Measurements from ENCODE around the gene WIPI1. TPM values are rescaled to one million over a fixed set of nuclear protein-coding genes. Genes with fewer than 3 reads are reported as not detected.

Gene WIPI1
- total and polyA plus RNA-seq, 2 of the 13 experiments (the other 11 are each of a cell fraction or from before 2014, with no cell fraction given) = 29.4 to 141 TPM

- no peak for TF ChIP-seq EHMT2 (IDR thresholded peaks at IDR 0.05; ENCODE audit: borderline replicate concordance, low read depth, low read length)
- TF ChIP-seq ZNF781 (CRISPR knock-in tag; IDR thresholded peaks at IDR 0.05; ENCODE audit: borderline replicate concordance, not compliant biosample characterization) = peak; percentile 87
- peak; percentile 30; the same call in 1 of the 2 replicates for TF ChIP-seq NFE2L2 (IDR thresholded peaks at IDR 0.05; ENCODE audit: low read length)
- peak; percentile 5 for TF ChIP-seq PHF5A (CRISPR knock-in tag; IDR thresholded peaks at IDR 0.05; ENCODE audit: low read depth, unreplicated experiment)
- no peak for TF ChIP-seq ZNF33B (CRISPR knock-in tag; IDR thresholded peaks at IDR 0.05)
- peak; percentile 87; the same call in 1 of the 2 replicates for TF ChIP-seq HOXA3 (CRISPR knock-in tag; IDR thresholded peaks at IDR 0.05)
- TF ChIP-seq FOXK2 (IDR thresholded peaks at IDR 0.05) = no peak
- peak; percentile 21 for TF ChIP-seq ISL2 (CRISPR knock-in tag; IDR thresholded peaks at IDR 0.05)
- TF ChIP-seq ZNF235 (CRISPR knock-in tag; IDR thresholded peaks at IDR 0.05; ENCODE audit: borderline replicate concordance) = no peak
- no peak for TF ChIP-seq ARNTL (CRISPR knock-in tag; IDR thresholded peaks at IDR 0.05)
- no peak; the same call in 1 of the 2 replicates for TF ChIP-seq ZNF788 (CRISPR knock-in tag; IDR thresholded peaks at IDR 0.05; ENCODE audit: borderline replicate concordance)
- TF ChIP-seq GATAD2A (CRISPR knock-in tag; IDR thresholded peaks at IDR 0.05) = peak; percentile 63
- no peak for TF ChIP-seq SP1 (IDR thresholded peaks at IDR 0.05)
- TF ChIP-seq SP1 (CRISPR knock-in tag; IDR thresholded peaks at IDR 0.05) = peak; percentile 39; the same call in 1 of the 2 replicates
- TF ChIP-seq, protein P1, sequence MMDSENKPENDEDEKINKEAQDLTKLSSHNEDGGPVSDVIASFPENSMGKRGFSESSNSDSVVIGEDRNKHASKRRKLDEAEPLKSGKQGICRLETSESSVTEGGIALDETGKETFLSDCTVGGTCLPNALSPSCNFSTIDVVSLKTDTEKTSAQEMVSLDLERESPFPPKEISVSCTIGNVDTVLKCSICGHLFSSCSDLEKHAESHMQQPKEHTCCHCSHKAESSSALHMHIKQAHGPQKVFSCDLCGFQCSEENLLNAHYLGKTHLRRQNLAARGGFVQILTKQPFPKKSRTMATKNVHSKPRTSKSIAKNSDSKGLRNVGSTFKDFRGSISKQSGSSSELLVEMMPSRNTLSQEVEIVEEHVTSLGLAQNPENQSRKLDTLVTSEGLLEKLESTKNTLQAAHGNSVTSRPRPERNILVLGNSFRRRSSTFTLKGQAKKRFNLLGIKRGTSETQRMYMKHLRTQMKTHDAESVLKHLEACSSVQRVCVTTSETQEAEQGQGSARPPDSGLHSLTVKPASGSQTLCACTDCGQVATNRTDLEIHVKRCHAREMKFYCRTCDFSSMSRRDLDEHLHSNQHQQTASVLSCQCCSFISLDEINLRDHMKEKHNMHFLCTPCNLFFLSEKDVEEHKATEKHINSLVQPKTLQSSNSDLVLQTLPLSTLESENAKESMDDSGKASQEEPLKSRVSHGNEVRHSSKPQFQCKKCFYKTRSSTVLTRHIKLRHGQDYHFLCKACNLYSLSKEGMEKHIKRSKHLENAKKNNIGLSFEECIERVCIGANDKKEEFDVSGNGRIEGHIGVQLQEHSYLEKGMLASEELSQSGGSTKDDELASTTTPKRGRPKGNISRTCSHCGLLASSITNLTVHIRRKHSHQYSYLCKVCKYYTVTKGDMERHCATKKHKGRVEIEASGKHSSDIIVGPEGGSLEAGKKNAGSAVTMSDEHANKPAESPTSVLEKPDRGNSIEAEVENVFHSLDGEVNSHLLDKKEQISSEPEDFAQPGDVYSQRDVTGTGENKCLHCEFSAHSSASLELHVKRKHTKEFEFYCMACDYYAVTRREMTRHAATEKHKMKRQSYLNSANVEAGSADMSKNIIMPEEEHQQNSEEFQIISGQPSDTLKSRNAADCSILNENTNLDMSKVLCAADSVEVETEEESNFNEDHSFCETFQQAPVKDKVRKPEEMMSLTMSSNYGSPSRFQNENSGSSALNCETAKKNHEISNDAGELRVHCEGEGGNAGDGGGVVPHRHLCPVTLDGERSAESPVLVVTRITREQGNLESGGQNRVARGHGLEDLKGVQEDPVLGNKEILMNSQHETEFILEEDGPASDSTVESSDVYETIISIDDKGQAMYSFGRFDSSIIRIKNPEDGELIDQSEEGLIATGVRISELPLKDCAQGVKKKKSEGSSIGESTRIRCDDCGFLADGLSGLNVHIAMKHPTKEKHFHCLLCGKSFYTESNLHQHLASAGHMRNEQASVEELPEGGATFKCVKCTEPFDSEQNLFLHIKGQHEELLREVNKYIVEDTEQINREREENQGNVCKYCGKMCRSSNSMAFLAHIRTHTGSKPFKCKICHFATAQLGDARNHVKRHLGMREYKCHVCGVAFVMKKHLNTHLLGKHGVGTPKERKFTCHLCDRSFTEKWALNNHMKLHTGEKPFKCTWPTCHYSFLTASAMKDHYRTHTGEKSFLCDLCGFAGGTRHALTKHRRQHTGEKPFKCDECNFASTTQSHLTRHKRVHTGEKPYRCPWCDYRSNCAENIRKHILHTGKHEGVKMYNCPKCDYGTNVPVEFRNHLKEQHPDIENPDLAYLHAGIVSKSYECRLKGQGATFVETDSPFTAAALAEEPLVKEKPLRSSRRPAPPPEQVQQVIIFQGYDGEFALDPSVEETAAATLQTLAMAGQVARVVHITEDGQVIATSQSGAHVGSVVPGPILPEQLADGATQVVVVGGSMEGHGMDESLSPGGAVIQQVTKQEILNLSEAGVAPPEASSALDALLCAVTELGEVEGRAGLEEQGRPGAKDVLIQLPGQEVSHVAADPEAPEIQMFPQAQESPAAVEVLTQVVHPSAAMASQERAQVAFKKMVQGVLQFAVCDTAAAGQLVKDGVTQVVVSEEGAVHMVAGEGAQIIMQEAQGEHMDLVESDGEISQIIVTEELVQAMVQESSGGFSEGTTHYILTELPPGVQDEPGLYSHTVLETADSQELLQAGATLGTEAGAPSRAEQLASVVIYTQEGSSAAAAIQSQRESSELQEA (CRISPR knock-in tag; IDR thresholded peaks at IDR 0.05; ENCODE audit: not compliant biosample characterization) = no peak
- TF ChIP-seq SP5 (CRISPR knock-in tag; IDR thresholded peaks at IDR 0.05; ENCODE audit: borderline replicate concordance, low read depth) = peak; percentile 70; the same call in 1 of the 2 replicates
- no peak for TF ChIP-seq ZSCAN31 (CRISPR knock-in tag; IDR thresholded peaks at IDR 0.05; ENCODE audit: low read depth)
- peak; percentile 80; the same call in 1 of the 2 replicates for TF ChIP-seq ZNF792 (CRISPR knock-in tag; IDR thresholded peaks at IDR 0.05)
- TF ChIP-seq, protein P2, sequence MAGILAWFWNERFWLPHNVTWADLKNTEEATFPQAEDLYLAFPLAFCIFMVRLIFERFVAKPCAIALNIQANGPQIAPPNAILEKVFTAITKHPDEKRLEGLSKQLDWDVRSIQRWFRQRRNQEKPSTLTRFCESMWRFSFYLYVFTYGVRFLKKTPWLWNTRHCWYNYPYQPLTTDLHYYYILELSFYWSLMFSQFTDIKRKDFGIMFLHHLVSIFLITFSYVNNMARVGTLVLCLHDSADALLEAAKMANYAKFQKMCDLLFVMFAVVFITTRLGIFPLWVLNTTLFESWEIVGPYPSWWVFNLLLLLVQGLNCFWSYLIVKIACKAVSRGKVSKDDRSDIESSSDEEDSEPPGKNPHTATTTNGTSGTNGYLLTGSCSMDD (CRISPR knock-in tag; IDR thresholded peaks at IDR 0.05) = no peak
- no peak for TF ChIP-seq NFIB (CRISPR knock-in tag; IDR thresholded peaks at IDR 0.05; ENCODE audit: borderline replicate concordance)
- peak; percentile 27; the same call in 1 of the 2 replicates for TF ChIP-seq TARDBP (CRISPR knock-in tag; IDR thresholded peaks at IDR 0.05)
- TF ChIP-seq ZNF607 (CRISPR knock-in tag; IDR thresholded peaks at IDR 0.05; ENCODE audit: borderline replicate concordance) = no peak
- TF ChIP-seq ZNF839 (CRISPR knock-in tag; IDR thresholded peaks at IDR 0.05; ENCODE audit: borderline replicate concordance) = 0 out of 2 replicates have a peak, but pooled peaks have one; percentile 28
- peak; percentile 66 for TF ChIP-seq MZF1 (CRISPR knock-in tag; IDR thresholded peaks at IDR 0.05; ENCODE audit: borderline replicate concordance)
Observed at GRCh38 chr17:68377771-68378267, 79.5 kb downstream of the WIPI1 start (continued).

All from HepG2 (cell line).